A549 (cell line): ENCODE results near the gene TTC21A.

Experiments used
- BHLHE40 ChIP-seq: IDR thresholded peaks from 2 replicates; pipeline ENCODE4 v1.6.1; 2012; ENCODE audit warnings: low read depth, low read length, inconsistent platforms
- CTCF ChIP-seq: fragments of >200 bp; sonication (Bioruptor Twin); formaldehyde crosslinking; IDR thresholded peaks from 3 replicates; pipeline ENCODE4 v1.5.1; 2016
- EP300 ChIP-seq, 2 experiments: fragments of >200 bp; sonication (Bioruptor Twin); formaldehyde crosslinking; IDR thresholded peaks; 2 replicates in 1 of 2; 3 replicates in 1 of 2; pipeline ENCODE4 v1.6.1; 2016 to 2017
- HES2 ChIP-seq: fragments of >200 bp; sonication (Bioruptor Twin); formaldehyde crosslinking; IDR thresholded peaks from 2 replicates; pipeline ENCODE4 v1.6.1; 2016
- MAX ChIP-seq: IDR thresholded peaks from 2 replicates; pipeline ENCODE4 v1.6.1; 2012
- NR3C1 ChIP-seq: fragments of >200 bp; sonication (Bioruptor Twin); formaldehyde crosslinking; IDR thresholded peaks from 3 replicates; pipeline ENCODE4 v1.6.1; 2017
- POLR2A ChIP-seq: IDR thresholded peaks from 2 replicates; pipeline ENCODE4 v1.6.1; 2012; ENCODE audit warnings: mild to moderate bottlenecking, low read length
- REST ChIP-seq: fragments of 200-600 bp; sonication (generic); IDR thresholded peaks from 2 replicates; pipeline ENCODE4 v1.6.1; 2016; ENCODE audit warnings: antibody characterized with exemption, mild to moderate bottlenecking, moderate library complexity

- TF ChIP-seq POLR2A (no peak), NR3C1 (no peak), MAX (no peak), BHLHE40 (no peak), EP300 (IDR thresholded peaks at IDR 0.05) (no peak), REST (no peak), HES2 (no peak), CTCF (no peak)
Observed at GRCh38 chr3:39138804-39139415, 31.4 kb downstream of the TTC21A start.
